Pancreas (tissue), 10 donors: Measurements from ENCODE around the gene MAP3K5. TPM values are rescaled to one million over a fixed set of nuclear protein-coding genes. Genes with fewer than 3 reads are reported as not detected.
"Not testable (repeated sequence)": the region's sequence is repeated elsewhere in the genome, so short reads cannot be mapped to it uniquely, and the experiment has no call there.

ENCODE experiments used
- ATAC-seq, 4 donors: fragments of 200-7000 bp; cut with Tn5 transposase; one replicate each; pipeline versions ENCODE4 v1.8.0 to v1.9.1; 2020; ENCODE audit warnings: mild to moderate bottlenecking in 4 of 4, moderate library complexity in 4 of 4
- DNase-seq, 6 donors: peaks; one replicate each; pipeline ENCODE4 v3.0.0-alpha.2; 2020
- FAIRE-seq: peaks from 2 replicates; lab custom pipeline; 2012; peaks lifted over from hg19 to GRCh38; lab: Jason Lieb, UNC
- H3K27ac ChIP-seq, 4 donors: fragments of 200-600 bp; sonication (generic); 1 replicate in 3 of 4; 2 replicates in 1 of 4; pipeline versions ENCODE4 v1.5.0 to v1.8.0; 2020
- H3K27me3 ChIP-seq, 4 donors: fragments of 200-600 bp; one replicate each; pipeline ENCODE4 v1.8.0; 2021
- H3K36me3 ChIP-seq, 3 donors: fragments of 200-600 bp; sonication (generic) in 1 of 3; one replicate each; pipeline versions ENCODE4 v1.5.0 to v1.8.0; 2020 to 2021
- H3K4me1 ChIP-seq, 3 donors: fragments of 200-600 bp; one replicate each; pipeline ENCODE4 v1.8.0; 2021
- H3K4me3 ChIP-seq, 4 donors: fragments of 200-600 bp; sonication (generic) in 2 of 4; one replicate each; pipeline versions ENCODE4 v1.5.0 to v1.8.0; 2020 to 2021
- H3K9me3 ChIP-seq, 4 donors: fragments of 200-600 bp; one replicate each; pipeline ENCODE4 v1.8.0; 2021
- CTCF ChIP-seq, 4 donors: fragments of 200-600 bp; sonication (generic) in 3 of 4; IDR thresholded peaks; one replicate each; pipeline versions ENCODE4 v1.5.0 to v1.8.0; 2021; ENCODE audit warnings: antibody characterized with exemption in 4 of 4
- WGBS, 2 donors: extraction: QIAGEN DNeasy Blood & Tissue Kit; methylation state at CpG; one replicate each; pipeline ENCODE4 v1.1.7; 2013; 5-methylcytosine and 5-hydroxymethylcytosine counted together
- intact Hi-C, 3 donors: fragments of 100-400 bp; cut with DNase I; formaldehyde crosslinking; loops; one replicate each; pipeline versions ENCODE4 v1.11.1 to v1.14.2; 2022
- polyA plus RNA-seq, 2 donors: library from polyadenylated mRNA; stranded (reverse); fragments of 200-250 nt; gene quantifications; one replicate each; pipeline ENCODE4 v1.2.3, GENCODE V29; 2013
- total RNA-seq, 6 donors: library from RNA; stranded (reverse); fragmentation: NEBNext Ultra II Directional in 4 of 6; extraction: Animal tissue kit (Norgen Biotek cat#: 25700) in 4 of 6; gene quantifications; one replicate each; pipeline versions ENCODE4 v1.2.1 to v1.2.4, GENCODE V29; 2021 to 2023
- donor health status: healthy with polysubstance abuse.
- donor health status: DM: no; HTN: no; CAD: no; lungs with moderate emphysema.
- donor health status: DM: no; HTN: no; CAD: no.
- donor health status: control.
- donor health status: control.
- donor health status: Bipolar disorder and iron deficiency.
- donor health status: DM: yes; HTN: yes; CAD: no.
- donor health status: DM: no; HTN: no; CAD: no.
- donor health status: DM: no; HTN: no; CAD: no.
- donor health status: DM: yes; HTN: yes; CAD: no.

Gene MAP3K5
- total and polyA plus RNA-seq, 8 donors: 6.7 to 28.6 (median 19.4) TPM

GRCh38 chr6:136593748-136594490, 198.4 kb downstream of the MAP3K5 start:
- Histone ChIP-seq H3K27me3 (no peaks in the 10 kb centered on the region), H3K36me3 (peaks cover 0 to 31% (median 18%) of the 10 kb centered on the region in 3 donors), H3K27ac (peak overlapping the region in 2 of 4 donors; percentile 50 to 53), H3K4me1 (no peaks in the 10 kb centered on the region), H3K4me3 (no peak overlapping the region), H3K9me3 (no peaks in the 10 kb centered on the region)
- DNase-seq (peak in 1 of 6 donors; percentile 62), ATAC-seq (peak in 3 of 4 donors; percentile 76 to 91 (median 86)), FAIRE-seq (no peak)
- 73 to 77% methylated on average over 6 of the region's 6 CpGs for WGBS, 2 donors
- no peak for TF ChIP-seq CTCF (IDR thresholded peaks at IDR 0.05)
- intact Hi-C loops: no loop called here

- Histone ChIP-seq H3K27me3 (no peaks in the 10 kb centered on the region), H3K27ac (peak overlapping the region in 2 of 4 donors; percentile 50 to 53), H3K36me3 (peaks cover 0 to 31% (median 18%) of the 10 kb centered on the region in 3 donors), H3K4me3 (no peak overlapping the region), H3K4me1 (no peaks in the 10 kb centered on the region), H3K9me3 (no peaks in the 10 kb centered on the region)
- ATAC-seq: peak in 1 of 4 donors; percentile 7
- FAIRE-seq: no peak
- 80 to 89% methylated on average over 2 of the region's 2 CpGs for WGBS, 2 donors
- no peak for DNase-seq
- TF ChIP-seq CTCF (IDR thresholded peaks at IDR 0.05): no peak
- intact Hi-C loops: no loop called here
Observed at GRCh38 chr6:136592930-136593673, 199.2 kb downstream of the MAP3K5 start.

- no peak for DNase-seq
- FAIRE-seq: no peak
- H3K27ac ChIP-seq: no peak overlapping the region
- H3K36me3 ChIP-seq: peaks cover 0 to 31% (median 18%) of the 10 kb centered on the region in 3 donors
- intact Hi-C loops: no loop called here
- H3K4me1 ChIP-seq: no peaks in the 10 kb centered on the region
- no peaks in the 10 kb centered on the region for H3K9me3 ChIP-seq
- H3K27me3 ChIP-seq: no peaks in the 10 kb centered on the region
- TF ChIP-seq CTCF (IDR thresholded peaks at IDR 0.05): no peak
- ATAC-seq: no peak
- 80 to 85% methylated on average over 1 of the region's 1 CpG for WGBS, 2 donors
- H3K4me3 ChIP-seq: no peak overlapping the region
Observed at GRCh38 chr6:136591617-136592016, 200.7 kb downstream of the MAP3K5 start.

GRCh38 chr6:136590846-136591245, 201.4 kb downstream of the MAP3K5 start:
- peaks cover 0 to 31% (median 18%) of the 10 kb centered on the region in 3 donors for H3K36me3 ChIP-seq
- H3K27me3 ChIP-seq, H3K4me3 ChIP-seq, ATAC-seq, H3K9me3 ChIP-seq, H3K27ac ChIP-seq, intact Hi-C loops, DNase-seq, FAIRE-seq, H3K4me1 ChIP-seq: not testable (repeated sequence)
- 96 to 100% methylated on average over 2 of the region's 2 CpGs for WGBS, 2 donors

GRCh38 chr6:136587527-136587926, 204.8 kb downstream of the MAP3K5 start:
- Histone ChIP-seq H3K4me1 (no peaks in the 10 kb centered on the region), H3K36me3 (peaks cover 0 to 28% (median 18%) of the 10 kb centered on the region in 3 donors), H3K27ac (no peak overlapping the region), H3K27me3 (no peaks in the 10 kb centered on the region), H3K4me3 (no peak overlapping the region), H3K9me3 (no peaks in the 10 kb centered on the region)
- ATAC-seq: no peak
- DNase-seq: no peak
- intact Hi-C loops: loop anchor here in 1 of 3 donors (10.0 kb wide), 1 partner anchor 207 kb away; the partner anchor contains the start of gene MAP3K5
- no peak for FAIRE-seq
- WGBS, 2 donors: 92 to 96% methylated on average over 1 of the region's 1 CpG
- TF ChIP-seq CTCF (IDR thresholded peaks at IDR 0.05): no peak
